Neural progenitor cell (in vitro differentiated cells): Measurements from ENCODE around the gene MYL11.

ENCODE experiments used
- EZH2 ChIP-seq: fragments of 200-600 bp; sonication (generic); IDR thresholded peaks from 2 replicates; pipeline ENCODE4 v1.6.1; 2017; ENCODE audit warnings: antibody characterized with exemption, mild to moderate bottlenecking, moderate library complexity
- EZH2phosphoT487 ChIP-seq: fragments of 200-600 bp; sonication (generic); IDR thresholded peaks from 2 replicates; pipeline ENCODE4 v1.6.1; 2017; ENCODE audit warnings: antibody characterized with exemption
- TF ChIP-seq, protein P1 (sequence below): fragments of 200-600 bp; sonication (generic); IDR thresholded peaks from 2 replicates; pipeline ENCODE4 v1.5.1; 2017; ENCODE audit warnings: antibody characterized with exemption, mild to moderate bottlenecking

DNA sequence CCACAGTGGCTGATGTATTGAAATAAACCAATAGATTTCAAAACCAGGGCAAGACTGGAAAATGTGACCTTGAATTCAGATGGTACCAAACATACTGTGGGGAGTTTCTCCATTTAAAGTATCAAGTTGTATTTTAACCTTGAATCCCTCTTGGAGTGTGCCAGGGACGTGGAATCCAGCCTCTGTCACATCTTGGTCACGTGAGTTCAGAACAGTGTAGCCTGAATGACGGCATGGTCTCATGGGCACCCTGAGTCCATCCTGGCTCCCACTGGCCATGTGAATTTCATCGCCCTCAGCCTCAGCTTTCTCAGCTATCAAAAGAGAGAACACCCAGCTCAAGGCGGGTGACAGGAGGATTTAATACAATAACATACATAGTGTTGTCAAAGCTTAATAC lies 39.6 kb downstream of the MYL11 start:
- TF ChIP-seq EZH2phosphoT487, result no peak
- TF ChIP-seq, protein P1, sequence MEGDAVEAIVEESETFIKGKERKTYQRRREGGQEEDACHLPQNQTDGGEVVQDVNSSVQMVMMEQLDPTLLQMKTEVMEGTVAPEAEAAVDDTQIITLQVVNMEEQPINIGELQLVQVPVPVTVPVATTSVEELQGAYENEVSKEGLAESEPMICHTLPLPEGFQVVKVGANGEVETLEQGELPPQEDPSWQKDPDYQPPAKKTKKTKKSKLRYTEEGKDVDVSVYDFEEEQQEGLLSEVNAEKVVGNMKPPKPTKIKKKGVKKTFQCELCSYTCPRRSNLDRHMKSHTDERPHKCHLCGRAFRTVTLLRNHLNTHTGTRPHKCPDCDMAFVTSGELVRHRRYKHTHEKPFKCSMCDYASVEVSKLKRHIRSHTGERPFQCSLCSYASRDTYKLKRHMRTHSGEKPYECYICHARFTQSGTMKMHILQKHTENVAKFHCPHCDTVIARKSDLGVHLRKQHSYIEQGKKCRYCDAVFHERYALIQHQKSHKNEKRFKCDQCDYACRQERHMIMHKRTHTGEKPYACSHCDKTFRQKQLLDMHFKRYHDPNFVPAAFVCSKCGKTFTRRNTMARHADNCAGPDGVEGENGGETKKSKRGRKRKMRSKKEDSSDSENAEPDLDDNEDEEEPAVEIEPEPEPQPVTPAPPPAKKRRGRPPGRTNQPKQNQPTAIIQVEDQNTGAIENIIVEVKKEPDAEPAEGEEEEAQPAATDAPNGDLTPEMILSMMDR, result no peak
- TF ChIP-seq EZH2, result no peak
